ENCODE measurements around the gene ADAMTS10. TPM values are rescaled to one million over a fixed set of nuclear protein-coding genes. Genes with fewer than 3 reads are reported as not detected.

The ADAMTS10 gene
- total and polyA plus RNA-seq, 2 donors (not counting 3 experiments of a cell fraction or from before 2014, with no cell fraction given): 15.8 to 17.4 TPM

- Histone ChIP-seq H3K4me2 (ENCODE audit: insufficient read depth, low read length) (no peak overlapping the region), H3K4me1 (ENCODE audit: control insufficient read depth, extremely low read depth, insufficient read depth, low read length) (no peaks in the 10 kb centered on the region), H3K4me3 (replicated peaks in 1 of 3; ENCODE audit: insufficient read depth in 1 of 3, low read depth in 1 of 3, low read length in 3 of 3) (no peak overlapping the region), H3K79me2 (ENCODE audit: control insufficient read depth, insufficient read depth, low read length) (no peaks in the 10 kb centered on the region), H3K27ac (ENCODE audit: insufficient read depth, low read depth, low read length) (no peak overlapping the region), H3K9me3 (replicated peaks; ENCODE audit: control insufficient read depth, insufficient read depth, low read length) (no peaks in the 10 kb centered on the region), H4K20me1 (replicated peaks; ENCODE audit: control insufficient read depth, extremely low read depth, insufficient read depth, low read length) (no peaks in the 10 kb centered on the region), H2AFZ (ENCODE audit: low read depth, low read length) (no peak overlapping the region), H3K9ac (replicated peaks; ENCODE audit: extremely low read depth, insufficient read depth, low read length) (no peak overlapping the region), H3K27me3 (ENCODE audit: control insufficient read depth in 2 of 2, insufficient read depth in 2 of 2, low read length in 2 of 2) (peaks cover 0 to 4% of the 10 kb centered on the region in 2 experiments), H3K9me1 (replicated peaks; ENCODE audit: control insufficient read depth, extremely low read depth, insufficient read depth, low read length) (no peaks in the 10 kb centered on the region), H3K36me3 (ENCODE audit: control insufficient read depth in 2 of 2, extremely low read depth in 1 of 2, insufficient read depth in 2 of 2, low read length in 2 of 2) (no peaks in the 10 kb centered on the region)
- dilution Hi-C loops (cut with MboI; ENCODE audit: extremely low pct_ligation_motif_present, low sequenced_read_pairs) (no loop called here), intact Hi-C loops (cut with micrococcal nuclease) (loop anchor here (1.0 kb wide), 1 partner anchor 223 kb away; no protein-coding TSS in a partner anchor)
- FAIRE-seq: no peak
- no peak for DNase-seq (ENCODE audit: low read depth, low spot score)
- POLR2A ChIA-PET: no interaction called here
- BruUV-seq (replicated peaks): no TSS peak
- TF ChIP-seq MAX (IDR thresholded peaks at IDR 0.05; ENCODE audit: insufficient read depth, insufficient read length) (no peak), POLR2AphosphoS5 (IDR thresholded peaks at IDR 0.05; ENCODE audit: insufficient read depth, low read depth, low read length) (no peak), JUN (IDR thresholded peaks at IDR 0.05; ENCODE audit: borderline replicate concordance, insufficient read depth, insufficient read length, low read depth) (no peak), FOS (IDR thresholded peaks at IDR 0.05; ENCODE audit: borderline replicate concordance, insufficient read depth, low read length) (no peak), POLR2A (IDR thresholded peaks at IDR 0.05; ENCODE audit: low read depth, low read length) (no peak), EZH2 (IDR thresholded peaks at IDR 0.05; ENCODE audit: borderline replicate concordance, low read depth, low read length, severe bottlenecking) (no peak)
- CTCF ChIA-PET: interaction anchor here (1.0 to 5.9 kb wide), 8 partner anchors 9 to 224 kb away, joined by 3 to 82 read pairs (median 4); no protein-coding TSS in a partner anchor
Measured at GRCh38 chr19:8577741-8578140, 32.8 kb downstream of the ADAMTS10 start.

GRCh38 chr19:8577247-8577646, 33.3 kb downstream of the ADAMTS10 start, which contains the start of gene MYO1F:
Gene MYO1F, minus strand, starts transcription at chr19:8577442. Its CDS starts 133 bp downstream, at chr19:8577309.
- Histone ChIP-seq H4K20me1 (replicated peaks; ENCODE audit: control insufficient read depth, extremely low read depth, insufficient read depth, low read length) (no peaks in the 10 kb centered on the region), H2AFZ (ENCODE audit: low read depth, low read length) (no peak within 1 kb of the TSS), H3K27ac (ENCODE audit: insufficient read depth, low read depth, low read length) (no peak within 1 kb of the TSS), H3K9me1 (replicated peaks; ENCODE audit: control insufficient read depth, extremely low read depth, insufficient read depth, low read length) (no peaks in the 10 kb centered on the region), H3K4me1 (ENCODE audit: control insufficient read depth, extremely low read depth, insufficient read depth, low read length) (no peaks in the 10 kb centered on the region), H3K4me2 (ENCODE audit: insufficient read depth, low read length) (no peak within 1 kb of the TSS), H3K36me3 (ENCODE audit: control insufficient read depth in 2 of 2, extremely low read depth in 1 of 2, insufficient read depth in 2 of 2, low read length in 2 of 2) (no peaks in the 10 kb centered on the region), H3K9ac (replicated peaks; ENCODE audit: extremely low read depth, insufficient read depth, low read length) (no peak within 1 kb of the TSS), H3K27me3 (ENCODE audit: control insufficient read depth in 2 of 2, insufficient read depth in 2 of 2, low read length in 2 of 2) (peaks cover 0 to 4% of the 10 kb centered on the region in 2 experiments), H3K9me3 (replicated peaks; ENCODE audit: control insufficient read depth, insufficient read depth, low read length) (no peaks in the 10 kb centered on the region), H3K4me3 (replicated peaks in 1 of 3; ENCODE audit: insufficient read depth in 1 of 3, low read depth in 1 of 3, low read length in 3 of 3) (no peak within 1 kb of the TSS), H3K79me2 (ENCODE audit: control insufficient read depth, insufficient read depth, low read length) (no peaks in the 10 kb centered on the region)
- TF ChIP-seq MYC (IDR thresholded peaks at IDR 0.05; ENCODE audit: low read depth, low read length) (no peak), JUN (IDR thresholded peaks at IDR 0.05; ENCODE audit: borderline replicate concordance, insufficient read depth, insufficient read length, low read depth) (no peak), CTCF (IDR thresholded peaks at IDR 0.05; ENCODE audit: extremely low read depth in 1 of 2, insufficient read depth in 1 of 2, low read depth in 1 of 2, low read length in 2 of 2) (no peak)
- BruUV-seq (replicated peaks): no TSS peak
- CTCF ChIA-PET: interaction anchor here (1.4 to 5.9 kb wide), 3 partner anchors 8 to 223 kb away, joined by 4 to 73 read pairs (median 5); no protein-coding TSS in a partner anchor
- POLR2A ChIA-PET: no interaction called here
- dilution Hi-C loops (cut with MboI; ENCODE audit: extremely low pct_ligation_motif_present, low sequenced_read_pairs) (no loop called here), intact Hi-C loops (cut with micrococcal nuclease) (no loop called here)
- DNase-seq (ENCODE audit: low read depth, low spot score) (no peak), FAIRE-seq (no peak)

Measured in endothelial cell of umbilical vein (primary cell).